ENCODE results near the gene FBXW7.

The FBXW7 gene

GRCh38 chr4:152427981-152428380 is 107.9 kb downstream of the FBXW7 start:
- no peak for DNase-seq (ENCODE audit: low spot score)

GRCh38 chr4:152424977-152425376 is 110.9 kb downstream of the FBXW7 start:
- no peak for DNase-seq (ENCODE audit: low spot score)

- DNase-seq (ENCODE audit: low spot score): no peak
Observed at GRCh38 chr4:152424396-152424795, 111.5 kb downstream of the FBXW7 start.

- DNase-seq (ENCODE audit: low spot score): no peak
Observed at GRCh38 chr4:152422817-152423320, 113.0 kb downstream of the FBXW7 start.

- DNase-seq (ENCODE audit: low spot score): no peak
Observed at GRCh38 chr4:152421576-152421975, 114.3 kb downstream of the FBXW7 start.

GRCh38 chr4:152419809-152420208 is 116.1 kb downstream of the FBXW7 start:
- no peak for DNase-seq (ENCODE audit: low spot score)

GRCh38 chr4:152417673-152418072 is 118.2 kb downstream of the FBXW7 start:
- DNase-seq (ENCODE audit: low spot score): no peak

GRCh38 chr4:152415980-152416379 is 119.9 kb downstream of the FBXW7 start:
- peak; percentile 16 for DNase-seq (ENCODE audit: low spot score)

- peak; percentile 45 for DNase-seq (ENCODE audit: low spot score)
Observed at GRCh38 chr4:152408514-152409327, 127.2 kb downstream of the FBXW7 start.

- DNase-seq (ENCODE audit: low spot score): no peak
Observed at GRCh38 chr4:152401424-152401823, 134.5 kb downstream of the FBXW7 start.

GRCh38 chr4:152399246-152399645 is 136.6 kb downstream of the FBXW7 start:
- DNase-seq (ENCODE audit: low spot score): no peak

GRCh38 chr4:152398060-152398459 is 137.8 kb downstream of the FBXW7 start:
- no peak for DNase-seq (ENCODE audit: low spot score)

GRCh38 chr4:152394791-152395190 is 141.1 kb downstream of the FBXW7 start:
- no peak for DNase-seq (ENCODE audit: low spot score)

GRCh38 chr4:152392079-152392478 is 143.8 kb downstream of the FBXW7 start:
- DNase-seq (ENCODE audit: low spot score): no peak

GRCh38 chr4:152390216-152390615 is 145.7 kb downstream of the FBXW7 start:
- DNase-seq (ENCODE audit: low spot score): no peak

- no peak for DNase-seq (ENCODE audit: low spot score)
Observed at GRCh38 chr4:152389359-152389758, 146.5 kb downstream of the FBXW7 start.

- peak; percentile 18 for DNase-seq (ENCODE audit: low spot score)
Observed at GRCh38 chr4:152385551-152385950, 150.3 kb downstream of the FBXW7 start.

GRCh38 chr4:152382057-152382785 is 153.7 kb downstream of the FBXW7 start:
- peak; percentile 7 for DNase-seq (ENCODE audit: low spot score)

GRCh38 chr4:152380919-152381318 is 155.0 kb downstream of the FBXW7 start:
- DNase-seq (ENCODE audit: low spot score): no peak

GRCh38 chr4:152380185-152380584 is 155.7 kb downstream of the FBXW7 start:
- no peak for DNase-seq (ENCODE audit: low spot score)

GRCh38 chr4:152374606-152375285 is 161.1 kb downstream of the FBXW7 start:
- no peak for DNase-seq (ENCODE audit: low spot score)

- DNase-seq (ENCODE audit: low spot score): no peak
Observed at GRCh38 chr4:152374153-152374552, 161.7 kb downstream of the FBXW7 start.

- DNase-seq (ENCODE audit: low spot score): no peak
Observed at GRCh38 chr4:152372444-152372843, 163.4 kb downstream of the FBXW7 start.

Data from AG20443 (cell line).